Activated T-cell treated with anti-CD3 and anti-CD28 coated beads, Interleukin-2, amount 50 U/mL, for 4 hours (primary cell): Measurements from ENCODE around the gene GALNT9. TPM values are rescaled to one million over a fixed set of nuclear protein-coding genes. Genes with fewer than 3 reads are reported as not detected.
A peak's percentile ranks its signal among the peaks of the same experiment; 100 is the strongest.
"Not testable (repeated sequence)": the region's sequence is repeated elsewhere in the genome, so short reads cannot be mapped to it uniquely, and the experiment has no call there.

Experiments
- ATAC-seq, 2 donors: fragments of 200-7000 bp; cut with Tn5 transposase; one replicate each; pipeline ENCODE4 v1.10.0; 2021
- DNase-seq: peaks from one replicate; pipeline ENCODE4 v3.0.0-alpha.2; 2020
- H3K27me3 Mint-ChIP-seq: one replicate; pipeline ENCODE4 v1.8.0; 2021; ENCODE audit warnings: low read depth, mixed read lengths
- H3K36me3 Mint-ChIP-seq: one replicate; pipeline ENCODE4 v1.8.0; 2022; ENCODE audit warnings: mixed read lengths; ENCODE audit not compliant: insufficient read depth
- H3K4me1 Mint-ChIP-seq: one replicate; pipeline ENCODE4 v1.8.0; 2021; ENCODE audit warnings: low read depth, mixed read lengths
- H3K4me3 Mint-ChIP-seq: one replicate; pipeline ENCODE4 v1.8.0; 2021; ENCODE audit warnings: mild to moderate bottlenecking, moderate library complexity, mixed read lengths
- H3K9me3 Mint-ChIP-seq: one replicate; pipeline ENCODE4 v1.8.0; 2021; ENCODE audit warnings: mixed read lengths
- total RNA-seq, 3 donors: library from RNA; stranded (reverse); gene quantifications; one replicate each; pipeline ENCODE4 v1.2.1, GENCODE V29; 2021

GALNT9 gene
- total RNA-seq, 3 donors from 2014 or later: 0.30 to 0.71 (median 0.34) TPM

DNA sequence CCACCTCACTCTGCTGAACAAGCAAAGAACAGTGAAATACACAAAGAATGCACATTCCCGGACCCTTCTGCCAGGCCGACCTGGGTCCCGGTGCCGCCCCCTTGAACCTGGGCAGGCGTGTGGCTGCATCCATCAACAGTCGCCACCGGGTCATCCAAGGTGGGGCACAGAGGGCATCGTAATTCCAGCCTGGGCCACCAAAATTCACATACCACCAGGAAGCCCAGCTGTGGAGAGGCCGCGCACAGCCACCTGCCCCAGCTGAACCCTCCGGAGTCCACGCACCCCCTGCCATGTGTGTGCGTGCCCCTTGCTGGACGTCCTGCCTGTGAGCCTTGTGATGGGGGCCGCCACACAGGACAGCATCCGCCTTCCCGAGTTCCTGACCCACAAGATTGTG lies 99.5 kb downstream of the GALNT9 start:
- no peaks in the 10 kb centered on the region for H3K36me3 Mint-ChIP-seq
- no peak overlapping the region for H3K4me3 Mint-ChIP-seq
- H3K9me3 Mint-ChIP-seq: no peaks in the 10 kb centered on the region
- no peaks in the 10 kb centered on the region for H3K4me1 Mint-ChIP-seq
- ATAC-seq (no peak), DNase-seq (no peak)
- peaks cover 16% of the 10 kb centered on the region for H3K27me3 Mint-ChIP-seq

DNA sequence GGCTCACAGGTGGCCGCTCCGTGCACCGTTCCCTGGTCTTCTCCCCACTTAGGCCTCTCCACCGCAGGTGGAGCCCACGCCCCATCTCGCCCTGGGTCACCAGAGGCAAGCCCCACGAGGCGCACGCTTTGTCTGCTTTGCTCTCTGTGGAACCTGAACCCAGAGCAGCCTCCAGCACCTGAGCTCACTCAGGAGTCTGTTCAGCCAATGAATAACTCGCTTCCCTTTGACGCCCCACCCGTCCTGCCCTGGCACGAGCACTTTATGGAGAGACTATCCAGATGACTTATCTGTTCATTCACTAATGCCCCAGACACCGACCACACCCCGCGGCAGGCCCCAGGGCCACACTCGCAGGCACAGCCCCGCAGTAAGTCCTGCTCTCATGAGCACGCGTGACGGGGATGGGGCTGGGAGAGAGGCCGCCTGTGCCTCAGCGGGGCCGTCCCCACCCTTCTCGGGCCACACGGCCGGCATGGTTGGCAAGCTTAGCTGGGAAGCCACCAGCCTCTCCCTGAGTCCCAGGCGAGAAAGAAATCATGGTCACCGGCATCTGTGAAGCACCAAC lies 100.1 kb downstream of the GALNT9 start:
- peaks cover 16% of the 10 kb centered on the region for H3K27me3 Mint-ChIP-seq
- DNase-seq (no peak), ATAC-seq (no peak)
- no peak overlapping the region for H3K4me3 Mint-ChIP-seq
- H3K4me1 Mint-ChIP-seq: no peaks in the 10 kb centered on the region
- no peaks in the 10 kb centered on the region for H3K9me3 Mint-ChIP-seq
- no peaks in the 10 kb centered on the region for H3K36me3 Mint-ChIP-seq

DNA sequence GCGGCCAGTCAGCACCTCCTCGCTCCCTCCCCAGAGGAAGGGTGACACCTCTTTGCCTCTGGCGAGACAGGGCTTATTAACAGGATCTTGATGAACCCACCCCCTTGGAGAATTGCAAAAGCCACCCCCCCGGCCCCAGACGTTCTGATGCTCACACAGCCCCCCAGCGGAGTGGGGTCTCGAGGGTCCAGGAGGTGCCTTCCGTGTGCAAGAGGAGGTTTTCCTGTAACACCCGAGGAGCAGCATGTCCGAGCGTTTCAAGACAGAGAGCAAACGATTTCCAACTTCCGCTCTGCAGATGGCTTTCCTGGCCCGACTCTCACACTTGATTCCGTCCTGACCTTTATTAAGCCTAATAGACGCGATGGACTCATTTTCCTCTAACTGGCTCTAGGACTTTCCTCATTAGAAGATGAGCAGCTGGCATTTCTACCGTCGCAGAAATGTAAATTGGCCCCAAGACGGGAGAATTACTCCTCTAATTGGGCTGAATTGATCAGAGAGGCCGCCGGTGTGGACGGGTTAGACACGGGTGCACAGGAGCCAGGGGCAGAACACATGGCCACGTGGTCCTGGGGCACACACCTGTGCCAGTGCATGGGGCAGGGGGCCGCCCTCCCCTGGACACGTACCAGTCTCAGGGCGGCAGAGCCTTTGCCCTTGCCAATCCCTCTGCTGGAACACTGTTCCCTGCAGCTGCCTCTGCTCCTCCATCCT lies 100.8 kb downstream of the GALNT9 start:
- Mint-ChIP-seq H3K4me3 (no peak overlapping the region), H3K36me3 (no peaks in the 10 kb centered on the region)

DNA sequence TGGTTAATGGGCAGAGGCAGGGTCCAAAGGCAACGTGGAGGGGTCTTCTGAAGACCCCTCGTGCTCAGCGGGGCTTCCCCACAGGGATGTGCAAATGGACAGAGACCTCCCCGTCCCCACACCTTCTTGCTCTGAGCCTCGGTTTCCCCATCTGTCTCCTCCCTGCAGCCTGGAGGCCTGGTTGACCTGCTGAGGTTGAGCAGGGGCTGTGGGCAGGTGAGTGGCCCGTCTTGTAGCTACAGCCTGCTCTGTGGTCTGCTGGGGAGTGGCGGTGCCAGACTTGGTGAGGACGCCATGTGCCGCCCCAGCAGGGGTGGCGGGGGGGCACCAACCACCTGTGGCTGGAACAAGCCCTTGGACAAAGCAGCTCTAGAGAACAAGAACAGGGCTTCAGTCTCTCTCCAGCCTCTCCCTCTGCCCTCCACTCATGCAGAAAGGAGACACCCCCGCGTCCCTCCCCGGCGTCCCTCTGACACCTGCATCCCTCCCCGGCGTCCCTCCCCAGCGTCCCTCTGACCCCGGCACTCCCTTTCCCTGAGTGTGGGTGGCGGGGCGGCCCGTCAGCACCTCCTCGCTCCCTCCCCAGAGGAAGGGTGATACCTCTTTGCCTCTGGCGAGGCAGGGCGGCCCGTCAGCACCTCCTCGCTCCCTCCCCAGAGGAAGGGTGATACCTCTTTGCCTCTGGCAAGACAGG lies 101.5 kb downstream of the GALNT9 start:
- peaks cover 16% of the 10 kb centered on the region for H3K27me3 Mint-ChIP-seq

More for the DNA sequence above, 100.8 kb downstream of the GALNT9 start:
- H3K27me3 Mint-ChIP-seq: peaks cover 16% of the 10 kb centered on the region
- H3K4me1 Mint-ChIP-seq: no peaks in the 10 kb centered on the region
- DNase-seq: no peak
- no peak for ATAC-seq
- H3K9me3 Mint-ChIP-seq: no peaks in the 10 kb centered on the region

DNA sequence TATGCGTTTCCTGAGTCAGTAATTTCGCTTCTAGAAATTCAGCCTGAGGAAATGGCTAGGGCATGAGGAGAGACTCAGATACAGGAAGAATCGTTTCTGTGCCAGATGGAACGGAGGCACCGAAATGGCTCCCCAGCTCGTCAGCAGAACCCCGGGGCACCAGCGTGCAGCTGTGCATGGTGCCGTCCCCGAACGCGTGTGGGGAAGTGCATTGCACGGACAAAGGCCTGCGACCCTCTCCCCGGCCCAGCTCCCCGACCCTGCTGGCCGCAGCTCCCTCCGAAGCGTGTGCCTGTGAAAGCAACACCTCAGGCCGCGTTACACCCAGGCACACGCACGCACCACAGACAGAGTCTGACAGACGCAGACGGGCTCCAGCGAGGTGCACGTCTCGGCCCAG lies 102.3 kb downstream of the GALNT9 start:
- no peak for DNase-seq
- peaks cover 16% of the 10 kb centered on the region for H3K27me3 Mint-ChIP-seq
- H3K36me3 Mint-ChIP-seq: no peaks in the 10 kb centered on the region
- ATAC-seq: no peak
- no peaks in the 10 kb centered on the region for H3K9me3 Mint-ChIP-seq
- H3K4me1 Mint-ChIP-seq: peaks cover 5% of the 10 kb centered on the region
- H3K4me3 Mint-ChIP-seq: no peak overlapping the region

More for the DNA sequence above, 101.5 kb downstream of the GALNT9 start:
- Mint-ChIP-seq H3K9me3 (no peaks in the 10 kb centered on the region), H3K36me3 (no peaks in the 10 kb centered on the region), H3K4me3 (no peak overlapping the region), H3K4me1 (no peaks in the 10 kb centered on the region)
- DNase-seq: no peak
- no peak for ATAC-seq

DNA sequence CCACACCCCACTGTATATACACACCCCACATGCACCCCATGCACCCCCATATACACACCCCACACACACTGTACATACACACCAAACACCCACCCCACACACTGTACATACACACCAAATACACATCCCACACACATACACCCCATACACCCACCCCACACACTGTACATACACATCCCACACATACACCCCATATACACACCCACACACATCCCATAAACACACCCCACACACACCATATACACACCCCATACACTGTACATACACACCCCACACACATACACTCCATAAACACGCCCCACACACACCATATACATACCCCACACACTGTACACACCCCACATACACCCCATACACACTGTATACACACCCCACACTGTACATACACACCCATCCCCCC lies 102.8 kb downstream of the GALNT9 start:
- H3K27me3 Mint-ChIP-seq: peaks cover 16% of the 10 kb centered on the region
- DNase-seq (no peak), ATAC-seq (no peak)

DNA sequence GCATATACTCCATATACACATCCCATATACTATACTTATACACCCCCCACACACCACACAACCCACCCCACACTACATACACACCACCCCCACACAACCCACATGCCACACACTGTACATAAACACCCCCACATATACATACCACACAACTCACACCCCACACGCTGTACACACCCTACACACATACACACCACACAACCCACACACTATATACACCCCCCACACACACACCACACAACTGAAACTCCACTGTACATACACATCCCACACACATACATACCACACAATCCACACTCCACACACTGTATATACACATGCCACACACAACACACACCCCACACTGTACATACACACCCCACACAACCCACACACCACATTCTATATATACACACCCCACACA lies 104.2 kb downstream of the GALNT9 start:
- Mint-ChIP-seq H3K27me3 (peaks cover 18% of the 10 kb centered on the region), H3K4me3 (no peak overlapping the region), H3K9me3 (no peaks in the 10 kb centered on the region), H3K36me3 (no peaks in the 10 kb centered on the region), H3K4me1 (peaks cover 8% of the 10 kb centered on the region)
- ATAC-seq (no peak), DNase-seq (no peak)

More for the DNA sequence above, 102.8 kb downstream of the GALNT9 start:
- Mint-ChIP-seq H3K9me3 (no peaks in the 10 kb centered on the region), H3K4me1 (peaks cover 8% of the 10 kb centered on the region), H3K4me3 (no peak overlapping the region), H3K36me3 (no peaks in the 10 kb centered on the region)

DNA sequence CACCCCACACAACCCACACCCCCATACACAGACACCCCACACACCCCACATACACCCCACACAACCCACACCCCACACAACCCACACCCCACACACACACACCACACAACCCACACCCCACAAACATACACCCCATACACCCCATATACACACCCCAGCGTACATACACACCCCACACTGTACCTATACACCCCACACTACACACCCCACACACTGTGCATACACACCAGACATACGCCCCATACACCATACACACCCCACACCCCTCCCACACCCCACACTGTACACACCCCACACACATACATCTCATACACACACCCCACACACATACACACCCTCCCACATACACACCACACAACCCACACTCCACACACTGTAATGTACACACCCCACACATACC lies 104.9 kb downstream of the GALNT9 start:
- H3K4me3 Mint-ChIP-seq: no peak overlapping the region
- ATAC-seq (peak in 1 of 2 donors; percentile 25), DNase-seq (no peak)
- peaks cover 21% of the 10 kb centered on the region for H3K27me3 Mint-ChIP-seq
- peaks cover 8% of the 10 kb centered on the region for H3K4me1 Mint-ChIP-seq
- no peaks in the 10 kb centered on the region for H3K9me3 Mint-ChIP-seq
- H3K36me3 Mint-ChIP-seq: no peaks in the 10 kb centered on the region

DNA sequence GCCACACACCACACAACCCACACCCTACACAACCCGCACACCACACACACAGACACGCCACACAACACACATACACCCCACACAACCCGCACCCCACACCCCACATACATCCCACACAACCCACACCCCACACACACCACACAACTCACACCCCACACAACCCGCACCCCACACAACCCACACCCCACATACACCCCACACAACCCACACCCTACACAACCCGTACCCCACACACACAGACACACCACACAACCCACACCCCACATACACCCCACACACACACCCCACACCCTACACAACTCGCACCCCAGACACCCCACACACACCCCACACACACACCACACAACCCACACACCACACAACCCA lies 106.6 kb downstream of the GALNT9 start:
- H3K36me3 Mint-ChIP-seq: no peaks in the 10 kb centered on the region
- H3K27me3 Mint-ChIP-seq: peaks cover 14% of the 10 kb centered on the region
- H3K4me3 Mint-ChIP-seq: no peak overlapping the region
- DNase-seq (no peak), ATAC-seq (no peak)
- H3K4me1 Mint-ChIP-seq: peaks cover 9% of the 10 kb centered on the region
- H3K9me3 Mint-ChIP-seq: no peaks in the 10 kb centered on the region

DNA sequence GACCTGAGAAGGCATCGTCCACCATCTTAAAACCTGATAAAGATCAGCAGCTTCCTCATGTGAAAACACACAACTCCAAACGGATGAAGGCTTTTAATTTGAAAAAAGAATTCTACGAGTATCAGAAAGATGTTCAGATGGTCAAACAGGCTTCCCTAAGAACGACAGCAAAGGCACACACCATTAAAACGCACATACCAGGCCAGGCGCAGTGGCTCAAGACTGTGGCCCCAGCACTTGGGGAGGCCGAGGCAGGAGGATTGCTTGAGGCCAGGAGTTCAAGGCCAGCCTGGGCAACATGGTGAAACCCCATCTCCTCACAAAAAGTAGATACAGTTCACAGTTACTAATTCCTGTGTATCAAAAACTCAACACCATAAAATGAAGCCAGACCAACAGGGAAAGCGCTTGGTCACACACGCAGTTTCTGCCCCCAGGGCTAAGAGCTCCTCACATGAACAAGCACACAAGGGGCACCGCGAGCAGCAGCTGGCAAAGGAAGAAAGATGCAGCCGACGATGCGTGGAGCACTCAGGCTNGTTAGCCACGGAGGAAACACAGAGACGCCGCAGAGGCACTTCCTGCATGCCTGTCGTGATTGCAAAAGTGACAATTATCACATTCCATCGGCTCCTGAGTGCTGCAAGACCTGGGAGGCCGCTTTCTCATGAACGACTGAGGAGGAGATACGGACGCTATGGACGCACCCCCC lies 107.1 kb downstream of the GALNT9 start:
- Mint-ChIP-seq H3K4me1 (peaks cover 9% of the 10 kb centered on the region), H3K4me3 (no peak overlapping the region), H3K27me3 (peaks cover 14% of the 10 kb centered on the region), H3K36me3 (no peaks in the 10 kb centered on the region), H3K9me3 (no peaks in the 10 kb centered on the region)
- DNase-seq (peak; percentile 19), ATAC-seq (peak; percentile 36 to 39)

DNA sequence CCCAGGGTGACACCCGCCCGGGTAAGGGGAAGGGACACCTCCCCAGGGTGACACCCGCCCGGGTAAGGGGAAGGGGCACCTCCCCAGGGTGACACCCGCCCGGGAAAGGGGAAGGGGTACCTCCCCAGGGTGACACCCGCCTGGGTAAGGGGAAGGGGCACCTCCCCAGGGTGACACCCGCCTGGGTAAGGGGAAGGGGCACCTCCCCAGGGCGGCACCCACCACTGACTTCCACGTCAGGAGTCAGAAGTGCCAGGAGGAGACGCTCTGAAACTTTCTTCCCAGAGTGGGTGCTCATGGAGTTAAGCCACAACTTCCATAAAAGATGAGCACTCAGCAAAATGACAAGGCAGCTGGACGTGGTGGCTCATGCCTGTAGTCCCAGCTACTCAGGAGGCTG lies 109.6 kb downstream of the GALNT9 start:
- not testable (repeated sequence) for H3K36me3 Mint-ChIP-seq, H3K9me3 Mint-ChIP-seq, DNase-seq, ATAC-seq, H3K4me3 Mint-ChIP-seq
- peaks cover 12% of the 10 kb centered on the region for H3K4me1 Mint-ChIP-seq
- H3K27me3 Mint-ChIP-seq: peaks cover 19% of the 10 kb centered on the region

DNA sequence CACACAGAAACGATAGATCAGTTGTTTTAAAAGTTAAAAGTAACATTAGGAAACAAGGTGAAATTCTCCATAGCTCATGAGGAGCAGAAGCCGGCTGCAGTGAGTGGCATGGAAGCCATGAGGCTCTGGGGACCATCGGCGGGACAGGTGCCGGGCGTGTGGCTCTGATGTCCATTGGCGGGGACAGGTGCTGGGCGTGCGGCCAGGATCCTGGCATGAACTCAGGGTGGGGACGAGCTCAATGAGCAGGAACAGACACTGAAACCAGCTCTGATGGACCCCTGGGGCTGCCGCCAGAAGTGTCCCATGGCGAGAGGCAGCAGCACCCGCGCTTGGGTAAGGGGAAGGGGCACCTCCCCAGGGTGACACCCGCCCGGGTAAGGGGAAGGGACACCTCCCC lies 110.1 kb downstream of the GALNT9 start:
- ATAC-seq (no peak), DNase-seq (no peak)
- H3K4me1 Mint-ChIP-seq: peaks cover 15% of the 10 kb centered on the region
- H3K9me3 Mint-ChIP-seq: no peaks in the 10 kb centered on the region
- H3K4me3 Mint-ChIP-seq: no peak overlapping the region
- H3K27me3 Mint-ChIP-seq: peaks cover 19% of the 10 kb centered on the region
- no peaks in the 10 kb centered on the region for H3K36me3 Mint-ChIP-seq

DNA sequence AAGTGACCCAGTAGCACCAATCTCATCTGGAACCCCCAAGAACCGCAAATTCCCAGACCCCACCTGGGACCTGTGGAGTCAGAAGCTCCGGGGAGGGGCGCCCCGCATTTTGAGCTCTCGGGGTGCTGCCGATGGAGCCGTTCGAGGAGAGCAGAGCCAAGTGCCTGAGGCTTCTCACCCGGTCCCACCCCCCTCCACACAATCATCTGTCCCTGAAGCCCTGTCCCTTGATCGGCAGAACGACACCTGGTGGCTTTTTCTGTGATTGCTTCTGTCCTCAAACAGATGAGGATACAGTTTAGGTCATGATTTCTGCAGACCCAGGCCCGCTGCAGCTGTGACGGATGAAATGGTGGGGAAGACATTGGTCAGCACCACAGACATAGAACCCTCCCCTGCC lies 110.5 kb downstream of the GALNT9 start:
- Mint-ChIP-seq H3K9me3 (no peaks in the 10 kb centered on the region), H3K36me3 (no peaks in the 10 kb centered on the region), H3K27me3 (peaks cover 19% of the 10 kb centered on the region), H3K4me3 (no peak overlapping the region), H3K4me1 (peaks cover 15% of the 10 kb centered on the region)
- DNase-seq: peak; percentile 36
- ATAC-seq: peak; percentile 54 to 70

DNA sequence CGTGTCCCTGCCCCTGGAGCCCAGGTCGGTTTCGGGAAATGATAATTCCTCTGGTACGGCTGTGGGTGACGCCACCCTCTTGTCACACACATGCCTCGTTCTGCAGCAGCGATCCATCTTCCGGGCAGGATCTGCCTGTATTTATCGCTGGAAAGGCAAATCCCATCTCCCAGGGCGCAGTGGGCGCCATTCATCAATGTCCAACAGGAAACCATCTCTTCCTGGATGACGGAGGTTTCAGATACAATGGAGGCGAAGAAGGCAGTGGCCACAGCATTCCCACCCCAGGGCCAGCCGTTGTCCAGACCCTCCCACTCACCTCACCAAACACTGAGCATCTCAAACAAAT lies 110.9 kb downstream of the GALNT9 start:
- Mint-ChIP-seq H3K4me1 (peaks cover 15% of the 10 kb centered on the region), H3K4me3 (no peak overlapping the region), H3K27me3 (peaks cover 19% of the 10 kb centered on the region), H3K9me3 (no peaks in the 10 kb centered on the region), H3K36me3 (no peaks in the 10 kb centered on the region)
- ATAC-seq: no peak
- no peak for DNase-seq
